GM18505 (cell line): Measurements from ENCODE around the gene RANBP17.

Experiments
- ATAC-seq: cut with Tn5 transposase; IDR thresholded peaks from one replicate; pipeline ENCODE4 v1.9.1; 2021; ENCODE audit not compliant: unreplicated experiment
- POLR2A ChIP-seq: IDR thresholded peaks from 4 replicates; pipeline ENCODE4 v1.6.1; 2011; ENCODE audit warnings: borderline replicate concordance; ENCODE audit not compliant: insufficient read depth, insufficient read length; ENCODE audit errors: extremely low read depth

The RANBP17 gene

GRCh38 chr5:171310819-171311321, 449.1 kb downstream of the RANBP17 start:
- TF ChIP-seq POLR2A, result no peak
- no peak for ATAC-seq

GRCh38 chr5:171311322-171312077, 449.7 kb downstream of the RANBP17 start:
- no peak for ATAC-seq
- TF ChIP-seq POLR2A, result no peak

GRCh38 chr5:171312129-171312974, 450.5 kb downstream of the RANBP17 start:
- ATAC-seq, result no peak
- TF ChIP-seq POLR2A, result no peak

- TF ChIP-seq POLR2A, result no peak
- no peak for ATAC-seq
These were observed 451.8 kb downstream of the RANBP17 start for GRCh38 chr5:171313481-171314206.

GRCh38 chr5:171314728-171315385, 453.0 kb downstream of the RANBP17 start:
- no peak for TF ChIP-seq POLR2A
- no peak for ATAC-seq

GRCh38 chr5:171315386-171315891, 453.6 kb downstream of the RANBP17 start:
- no peak for TF ChIP-seq POLR2A
- ATAC-seq, result no peak

- ATAC-seq, result no peak
These were observed 454.1 kb downstream of the RANBP17 start for GRCh38 chr5:171315925-171316257.

GRCh38 chr5:171316258-171317121, 454.7 kb downstream of the RANBP17 start:
- TF ChIP-seq POLR2A, result no peak
- ATAC-seq, result no peak

More at GRCh38 chr5:171315925-171316257, 454.1 kb downstream of the RANBP17 start:
- TF ChIP-seq POLR2A, result no peak

- ATAC-seq, result no peak
- TF ChIP-seq POLR2A, result no peak
These were observed 455.4 kb downstream of the RANBP17 start for GRCh38 chr5:171317230-171317629.

- TF ChIP-seq POLR2A, result no peak
- no peak for ATAC-seq
These were observed 456.2 kb downstream of the RANBP17 start for GRCh38 chr5:171318026-171318425.

- no peak for TF ChIP-seq POLR2A
- no peak for ATAC-seq
These were observed 459.6 kb downstream of the RANBP17 start for GRCh38 chr5:171321447-171321846.

GRCh38 chr5:171322527-171322926, 460.7 kb downstream of the RANBP17 start:
- no peak for TF ChIP-seq POLR2A
- no peak for ATAC-seq
